HepG2 (cell line): ENCODE measurements around the gene MBTPS1. TPM values are rescaled to one million over a fixed set of nuclear protein-coding genes. Genes with fewer than 3 reads are reported as not detected.

ENCODE experiments used
- ATAC-seq: fragments of 200-7000 bp; cut with Tn5 transposase; 3 replicates; pipeline ENCODE4 v1.9.1; 2020; ENCODE audit warnings: mild to moderate bottlenecking, moderate library complexity
- BruUV-seq: library from RNA; stranded (reverse); fragments of 400-500 nt; replicated peaks from 2 replicates; lab custom pipeline; 2021; lab: Mats Ljungman, UMichigan
- CTCF ChIA-PET: fragments of 300-600 bp; formaldehyde crosslinking; extraction: SDS; loops from one replicate; lab custom pipeline; 2021; ENCODE audit warnings: low total read pairs, inconsistent platforms, low intra/inter-chr PET ratio; lab: Yijun Ruan, JAX
- POLR2A ChIA-PET: fragments of 350-600 bp; sonication (Branson Sonifier 250); formaldehyde crosslinking; loops from one replicate; lab custom pipeline; 2020; ENCODE audit warnings: antibody characterized with exemption, inconsistent platforms; lab: Yijun Ruan, JAX
- DNase-seq: peaks from one replicate; pipeline ENCODE4 v3.0.0-alpha.2; 2015; ENCODE audit warnings: low spot score
- FAIRE-seq: peaks from 3 replicates; lab custom pipeline; 2011; peaks lifted over from hg19 to GRCh38; lab: Jason Lieb, UNC
- H2AFZ ChIP-seq: one replicate; pipeline ENCODE4 v1.6.1; 2011; ENCODE audit warnings: low read length, inconsistent platforms
- H3K27ac ChIP-seq: fragments of 300-600 bp; 3 replicates; pipeline ENCODE4 v1.8.0; 2011; ENCODE audit warnings: mixed run types, mild to moderate bottlenecking, mixed read lengths, low read length, inconsistent platforms; ENCODE audit not compliant: insufficient read depth; ENCODE audit errors: extremely low read length
- H3K27me3 ChIP-seq, 2 experiments: fragments of 200-600 bp in 1 of 2; 2 replicates in 1 of 2; 3 replicates in 1 of 2; pipeline versions ENCODE4 v1.6.0 to v1.8.0; 2011; ENCODE audit warnings: low read length in 2 of 2, mild to moderate bottlenecking in 2 of 2, moderate library complexity in 2 of 2, inconsistent platforms in 1 of 2; ENCODE audit not compliant: insufficient read depth in 2 of 2, control insufficient read depth in 1 of 2
- H3K36me3 ChIP-seq, 2 experiments: fragments of 200-600 bp in 1 of 2; replicated peaks in 1 of 2; 2 replicates in 1 of 2; 3 replicates in 1 of 2; pipeline versions ENCODE4 v1.5.1 to v1.8.0; 2011; ENCODE audit warnings: low read length in 2 of 2, inconsistent platforms in 1 of 2; ENCODE audit not compliant: insufficient read depth in 2 of 2, control insufficient read depth in 1 of 2
- H3K4me1 ChIP-seq: 2 replicates; pipeline ENCODE4 v1.5.1; 2012; ENCODE audit warnings: low read length, inconsistent platforms; ENCODE audit not compliant: insufficient read depth
- H3K4me2 ChIP-seq: 2 replicates; pipeline ENCODE4 v1.6.0; 2011; ENCODE audit warnings: low read depth, low read length, inconsistent platforms
- H3K4me3 ChIP-seq, 3 experiments: fragments of 200-600 bp in 1 of 3; sonication (generic), shearing (Covaris generic) in 1 of 3; replicated peaks in 1 of 3; 2 replicates each; pipeline ENCODE4 v1.5.1; 2011 to 2016; ENCODE audit warnings: low read length in 3 of 3, inconsistent platforms in 2 of 3, low read depth in 2 of 3, mild to moderate bottlenecking in 2 of 3, control low read depth in 1 of 3, mixed read lengths in 1 of 3; ENCODE audit not compliant: insufficient read depth in 1 of 3
- H3K79me2 ChIP-seq: one replicate; pipeline ENCODE4 v1.6.1; 2011; ENCODE audit warnings: low read length, inconsistent platforms; ENCODE audit not compliant: insufficient read depth
- H3K9ac ChIP-seq: 2 replicates; pipeline ENCODE4 v1.6.0; 2011; ENCODE audit warnings: mild to moderate bottlenecking, low read depth, low read length, inconsistent platforms; ENCODE audit not compliant: insufficient read depth
- H3K9me3 ChIP-seq: 2 replicates; pipeline ENCODE4 v1.5.1; 2012; ENCODE audit warnings: mild to moderate bottlenecking, low read length
- H4K20me1 ChIP-seq: 2 replicates; pipeline ENCODE4 v1.6.0; 2011; ENCODE audit warnings: inconsistent platforms, mild to moderate bottlenecking, low read length, moderate library complexity; ENCODE audit not compliant: insufficient read depth
- ATM ChIP-seq: fragments of 450-650 bp; IDR thresholded peaks from 2 replicates; pipeline ENCODE4 v1.7.1; 2017; ENCODE audit warnings: mild to moderate bottlenecking, borderline replicate concordance
- BRCA1 ChIP-seq: sonication (generic); formaldehyde crosslinking; IDR thresholded peaks from 2 replicates; pipeline ENCODE4 v1.4.0; 2020; ENCODE audit warnings: missing genetic modification reagents
- GABPA ChIP-seq, 2 experiments: IDR thresholded peaks; 2 replicates each; pipeline ENCODE4 v1.6.1; 2011 to 2016; ENCODE audit warnings: low read depth in 2 of 2, low read length in 1 of 2, missing biosample characterization in 1 of 2, missing genetic modification characterization in 1 of 2
- GZF1 ChIP-seq: sonication (generic); formaldehyde crosslinking; IDR thresholded peaks from 2 replicates; pipeline ENCODE4 v1.5.1; 2020; ENCODE audit warnings: mild to moderate bottlenecking, missing genetic modification reagents
- HDAC6 ChIP-seq: fragments of 200-600 bp; sonication (generic); IDR thresholded peaks from 2 replicates; pipeline ENCODE4 v1.7.0; 2017; ENCODE audit warnings: mild to moderate bottlenecking, antibody characterized with exemption, low read length, low read depth
- HNRNPLL ChIP-seq: fragments of 200-400 bp; formaldehyde crosslinking; IDR thresholded peaks from 2 replicates; pipeline ENCODE4 v1.6.1; 2017; ENCODE audit warnings: mild to moderate bottlenecking, low read depth, low read length; ENCODE audit not compliant: poor library complexity, severe bottlenecking
- JARID2 ChIP-seq: sonication (generic); formaldehyde crosslinking; IDR thresholded peaks from 2 replicates; pipeline ENCODE4 v1.8.1; 2023; ENCODE audit warnings: missing genetic modification reagents, inconsistent platforms; ENCODE audit not compliant: insufficient replicate concordance
- MAFK ChIP-seq, 2 experiments: IDR thresholded peaks in 1 of 2; conservative IDR thresholded peaks in 1 of 2; 2 replicates each; pipeline ENCODE4 v1.6.1; 2011; ENCODE audit warnings: improper control_type of control experiment in 2 of 2, low read length in 2 of 2
- NCOA1 ChIP-seq: sonication (generic); formaldehyde crosslinking; IDR thresholded peaks from 2 replicates; pipeline ENCODE4 v1.9.0; 2021; ENCODE audit warnings: missing genetic modification reagents
- NFE2L1 ChIP-seq: sonication (generic); formaldehyde crosslinking; IDR thresholded peaks from 2 replicates; pipeline ENCODE4 v1.4.0; 2020; ENCODE audit warnings: missing genetic modification reagents, mild to moderate bottlenecking, borderline replicate concordance
- NR2F6 ChIP-seq, 2 experiments: IDR thresholded peaks; 2 replicates each; pipeline ENCODE4 v1.6.1; 2016; ENCODE audit warnings: antibody characterized with exemption in 1 of 2, mild to moderate bottlenecking in 1 of 2
- NRL ChIP-seq: sonication (generic); formaldehyde crosslinking; IDR thresholded peaks from 2 replicates; pipeline ENCODE4 v1.5.0; 2020; ENCODE audit warnings: missing genetic modification reagents, mild to moderate bottlenecking, moderate library complexity, borderline replicate concordance
- RORA ChIP-seq: sonication (generic); formaldehyde crosslinking; IDR thresholded peaks from 2 replicates; pipeline ENCODE4 v1.5.0; 2020; ENCODE audit warnings: mild to moderate bottlenecking, missing genetic modification reagents, moderate library complexity
- SAFB2 ChIP-seq: sonication (generic); formaldehyde crosslinking; IDR thresholded peaks from 2 replicates; pipeline ENCODE4 v1.5.1; 2020; ENCODE audit warnings: missing genetic modification reagents, low read depth, mild to moderate bottlenecking, borderline replicate concordance
- TBL1XR1 ChIP-seq: fragments of 150-350 bp; IDR thresholded peaks from 2 replicates; pipeline ENCODE4 v1.6.1; 2014; ENCODE audit warnings: borderline replicate concordance, low read length; ENCODE audit not compliant: partially characterized antibody
- TGIF2 ChIP-seq: IDR thresholded peaks from 2 replicates; pipeline ENCODE4 v1.6.1; 2016; ENCODE audit warnings: control low read depth, missing compliant biosample characterization
- XRCC5 ChIP-seq: fragments of 200-400 bp; formaldehyde crosslinking; optimal IDR thresholded peaks from 2 replicates; pipeline ENCODE3; 2017; ENCODE audit warnings: mild to moderate bottlenecking, low read length
- ZNF264 ChIP-seq: sonication (generic); formaldehyde crosslinking; IDR thresholded peaks from 2 replicates; pipeline ENCODE4 v1.4.0; 2020; ENCODE audit warnings: missing genetic modification reagents
- WGBS: methylation state at CpG from one replicate; pipeline ENCODE4 v1.1.6; 2017; ENCODE audit warnings: low lambda C conversion rate; 5-methylcytosine and 5-hydroxymethylcytosine counted together
- in situ Hi-C: cut with HindIII; loops from 2 replicates; pipeline ENCODE4 v1.10.0; 2017; ENCODE audit warnings: low pct_unique_long_range_greater_than_20kb; ENCODE audit not compliant: extremely low pct_ligation_motif_present
- intact Hi-C: fragments of 100-400 bp; cut with micrococcal nuclease; formaldehyde crosslinking; loops from one replicate; pipeline ENCODE4 v1.10.0; 2022; ENCODE audit not compliant: unreplicated experiment
- polyA plus RNA-seq, 8 experiments: library from polyadenylated mRNA; depleted of rRNA in 3 of 8; stranded (reverse) in 7 of 8; unstranded in 1 of 8; fragments of >200 nt; fragmentation: Illumina TruSeq in 4 of 8; extraction: Trizol in 4 of 8; gene quantifications; 2 replicates each; pipeline versions ENCODE4 v1.2.1 to v1.2.3, GENCODE V29; 2011 to 2016; ENCODE audit warnings: low read depth in 4 of 8, missing spikeins in 1 of 8, mixed read lengths in 1 of 8; ENCODE audit not compliant: insufficient read depth in 1 of 8
- total RNA-seq, 5 experiments: library from RNA; depleted of rRNA; stranded (reverse); fragments of >200 nt; fragmentation: Illumina TruSeq; extraction: Trizol; gene quantifications; 2 replicates each; pipeline ENCODE4 v1.2.3, GENCODE V29; 2016; ENCODE audit warnings: low read depth in 1 of 5
- TF ChIP-seq, protein P1 (sequence below): sonication (generic); formaldehyde crosslinking; IDR thresholded peaks from 2 replicates; pipeline ENCODE4 v1.9.0; 2022; ENCODE audit warnings: low read depth, missing genetic modification reagents
- TF ChIP-seq, protein P2 (sequence below): sonication (generic); formaldehyde crosslinking; IDR thresholded peaks from 2 replicates; pipeline ENCODE4 v1.9.0; 2021; ENCODE audit warnings: missing genetic modification reagents, mild to moderate bottlenecking, borderline replicate concordance

Gene MBTPS1
- total and polyA plus RNA-seq, 2 of the 13 experiments (the other 11 are each of a cell fraction or from before 2014, with no cell fraction given), result 56.7 to 91.3 TPM

DNA sequence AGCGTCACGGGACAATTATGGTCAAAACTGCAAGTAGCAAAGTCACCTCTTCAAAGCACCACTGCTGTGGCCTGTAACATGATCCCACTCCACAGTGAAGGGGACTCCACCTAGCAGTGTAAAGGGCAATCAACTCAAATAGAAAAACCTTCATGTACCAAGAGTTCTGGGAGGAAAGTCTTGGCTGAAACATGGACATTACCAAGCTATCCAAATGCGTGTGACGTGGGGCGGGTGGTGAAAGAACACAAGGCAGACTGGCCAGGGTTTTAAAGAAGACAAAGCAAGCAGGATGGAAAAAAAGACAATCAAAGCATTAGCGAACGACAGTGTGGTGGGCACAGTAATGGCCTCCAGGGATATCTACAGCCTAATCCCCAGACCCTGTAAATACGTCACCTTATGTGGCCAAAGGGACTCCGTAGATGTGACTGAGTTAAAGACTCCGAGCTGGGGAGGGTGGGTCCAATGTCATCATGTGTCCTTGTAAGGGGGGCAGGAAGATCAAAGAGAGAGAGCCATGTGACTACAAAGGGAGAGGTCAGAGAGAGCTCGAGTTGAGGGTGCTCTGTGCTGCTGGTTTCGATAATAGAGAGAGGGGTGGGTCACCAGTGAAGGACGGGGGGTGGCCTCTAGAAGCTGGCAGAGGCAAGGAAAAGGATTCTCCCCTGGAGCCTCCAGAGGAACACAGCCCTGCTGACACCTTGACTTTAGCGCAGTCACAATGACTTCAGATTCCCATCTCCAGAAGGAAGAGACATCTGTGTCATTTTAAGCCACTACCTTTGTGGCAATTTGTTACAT, 22.3 kb upstream of the MBTPS1 start:
- peaks cover 83% of the 10 kb centered on the region for H3K4me1 ChIP-seq
- no TSS peak for BruUV-seq
- H3K27ac ChIP-seq, result peak overlapping the region; percentile 98
- FAIRE-seq (peak; percentile 97), ATAC-seq (peak; percentile 88), DNase-seq (peak; percentile 97)
- in situ Hi-C loops (no loop called here), intact Hi-C loops (no loop called here)
- peaks cover 3% of the 10 kb centered on the region; the same call in 1 of the 2 replicates for H4K20me1 ChIP-seq
- peak overlapping the region; percentile 57 to 68 (median 59) for H3K4me3 ChIP-seq
- no peaks in the 10 kb centered on the region for H3K36me3 ChIP-seq
- peaks cover 66% of the 10 kb centered on the region for H3K79me2 ChIP-seq
- ChIA-PET CTCF (interaction anchor here (1.3 kb wide), 1 partner anchor 55 kb away, joined by 4 read pairs; no protein-coding TSS in a partner anchor), POLR2A (interaction anchor here (0.9 to 8.6 kb wide), 17 partner anchors 10 to 125 kb away, joined by 3 to 142 read pairs (median 4); partner anchors contain the start of genes MBTPS1 and TAF1C)
- H3K27me3 ChIP-seq, result no peaks in the 10 kb centered on the region
- WGBS, result 5% methylated on average over 14 of the region's 14 CpGs
- H3K9me3 ChIP-seq, result no peaks in the 10 kb centered on the region
- peak overlapping the region; percentile 24 for H2AFZ ChIP-seq
- peak overlapping the region; percentile 93 for H3K4me2 ChIP-seq
- peak overlapping the region; percentile 91 for H3K9ac ChIP-seq
- TF ChIP-seq RORA (CRISPR knock-in tag), result no peak
- TF ChIP-seq NRL (CRISPR knock-in tag), result no peak
- TF ChIP-seq GABPA (IDR thresholded peaks at IDR 0.05; ENCODE audit: low read depth, low read length), result no peak
- 0 out of 2 replicates have a peak, but pooled peaks have one; percentile 41 for TF ChIP-seq GABPA (CRISPR knock-in tag; IDR thresholded peaks at IDR 0.05; ENCODE audit: low read depth)
- no peak for TF ChIP-seq NCOA1 (CRISPR knock-in tag)
- TF ChIP-seq GZF1 (CRISPR knock-in tag), result no peak
- peak; percentile 44; the same call in 1 of the 2 replicates for TF ChIP-seq TGIF2 (CRISPR knock-in tag)
- peak; percentile 53 for TF ChIP-seq XRCC5
- no peak for TF ChIP-seq SAFB2 (CRISPR knock-in tag)
- 0 out of 2 replicates have a peak, but pooled peaks have one; percentile 38 for TF ChIP-seq NFE2L1 (CRISPR knock-in tag)
- TF ChIP-seq HNRNPLL, result no peak
- no peak for TF ChIP-seq MAFK (conservative IDR thresholded peaks at IDR 0.05 in 1 of 2, IDR thresholded peaks at IDR 0.05 in 1 of 2; ENCODE audit: low read length in 2 of 2)
- no peak; the same call in 1 of the 2 replicates for TF ChIP-seq ZNF264
- no peak for TF ChIP-seq TBL1XR1
- TF ChIP-seq NR2F6 (IDR thresholded peaks at IDR 0.05), result peak; percentile 93
- peak; percentile 89 for TF ChIP-seq NR2F6 (CRISPR knock-in tag; IDR thresholded peaks at IDR 0.05)
- TF ChIP-seq, protein P1, sequence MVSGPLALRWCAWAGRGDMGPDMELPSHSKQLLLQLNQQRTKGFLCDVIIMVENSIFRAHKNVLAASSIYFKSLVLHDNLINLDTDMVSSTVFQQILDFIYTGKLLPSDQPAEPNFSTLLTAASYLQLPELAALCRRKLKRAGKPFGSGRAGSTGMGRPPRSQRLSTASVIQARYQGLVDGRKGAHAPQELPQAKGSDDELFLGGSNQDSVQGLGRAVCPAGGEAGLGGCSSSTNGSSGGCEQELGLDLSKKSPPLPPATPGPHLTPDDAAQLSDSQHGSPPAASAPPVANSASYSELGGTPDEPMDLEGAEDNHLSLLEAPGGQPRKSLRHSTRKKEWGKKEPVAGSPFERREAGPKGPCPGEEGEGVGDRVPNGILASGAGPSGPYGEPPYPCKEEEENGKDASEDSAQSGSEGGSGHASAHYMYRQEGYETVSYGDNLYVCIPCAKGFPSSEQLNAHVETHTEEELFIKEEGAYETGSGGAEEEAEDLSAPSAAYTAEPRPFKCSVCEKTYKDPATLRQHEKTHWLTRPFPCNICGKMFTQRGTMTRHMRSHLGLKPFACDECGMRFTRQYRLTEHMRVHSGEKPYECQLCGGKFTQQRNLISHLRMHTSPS, result no peak
- no peak for TF ChIP-seq BRCA1 (CRISPR knock-in tag)
- TF ChIP-seq, protein P2, sequence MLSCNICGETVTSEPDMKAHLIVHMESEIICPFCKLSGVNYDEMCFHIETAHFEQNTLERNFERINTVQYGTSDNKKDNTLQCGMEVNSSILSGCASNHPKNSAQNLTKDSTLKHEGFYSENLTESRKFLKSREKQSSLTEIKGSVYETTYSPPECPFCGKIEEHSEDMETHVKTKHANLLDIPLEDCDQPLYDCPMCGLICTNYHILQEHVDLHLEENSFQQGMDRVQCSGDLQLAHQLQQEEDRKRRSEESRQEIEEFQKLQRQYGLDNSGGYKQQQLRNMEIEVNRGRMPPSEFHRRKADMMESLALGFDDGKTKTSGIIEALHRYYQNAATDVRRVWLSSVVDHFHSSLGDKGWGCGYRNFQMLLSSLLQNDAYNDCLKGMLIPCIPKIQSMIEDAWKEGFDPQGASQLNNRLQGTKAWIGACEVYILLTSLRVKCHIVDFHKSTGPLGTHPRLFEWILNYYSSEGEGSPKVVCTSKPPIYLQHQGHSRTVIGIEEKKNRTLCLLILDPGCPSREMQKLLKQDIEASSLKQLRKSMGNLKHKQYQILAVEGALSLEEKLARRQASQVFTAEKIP (CRISPR knock-in tag), result no peak
- TF ChIP-seq JARID2 (CRISPR knock-in tag), result peak; percentile 22
- no peak for TF ChIP-seq HDAC6
- no peak for TF ChIP-seq ATM
